ENCODE data around the gene GNG2.

The GNG2 gene

DNA sequence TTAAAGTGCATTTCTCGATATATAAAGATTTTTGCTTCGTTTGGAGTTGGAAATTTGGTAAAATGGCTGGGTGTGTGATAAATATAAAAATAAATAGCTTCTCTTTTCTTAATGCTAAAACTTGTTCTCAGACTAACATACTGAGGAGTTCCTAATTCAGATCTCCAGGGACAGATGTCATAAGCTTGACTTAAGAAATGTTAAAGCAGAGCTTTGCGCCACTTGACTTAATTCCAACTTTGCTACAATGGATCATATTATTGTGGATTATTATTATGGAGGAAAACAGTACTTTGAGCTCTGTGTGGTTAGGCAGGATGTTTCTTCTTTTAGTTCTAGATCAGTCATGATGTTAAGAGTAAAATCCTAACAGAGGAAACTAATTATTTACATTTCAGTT lies 33.8 kb downstream of the GNG2 start:
- no peak for DNase-seq (ENCODE audit: low read depth)

DNA sequence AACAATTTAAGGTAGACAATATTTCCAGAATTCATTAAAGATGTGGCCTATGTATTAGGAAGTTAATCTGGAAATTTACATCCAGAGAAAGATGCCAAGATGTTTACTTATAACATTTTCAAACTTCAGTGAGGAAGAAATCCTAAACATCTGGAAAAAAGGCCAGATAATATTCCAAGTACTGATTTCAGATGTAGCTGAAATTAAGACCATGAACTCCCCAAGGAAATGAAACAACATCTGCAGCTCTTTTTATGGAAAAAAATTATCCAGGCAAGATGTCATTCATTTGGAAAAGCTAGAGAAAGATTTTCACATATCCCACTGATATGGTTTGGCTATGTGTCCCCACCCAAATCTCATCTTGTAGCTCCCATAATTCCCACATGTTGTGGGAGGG lies 35.0 kb downstream of the GNG2 start:
- no peak for DNase-seq (ENCODE audit: low read depth)

DNA sequence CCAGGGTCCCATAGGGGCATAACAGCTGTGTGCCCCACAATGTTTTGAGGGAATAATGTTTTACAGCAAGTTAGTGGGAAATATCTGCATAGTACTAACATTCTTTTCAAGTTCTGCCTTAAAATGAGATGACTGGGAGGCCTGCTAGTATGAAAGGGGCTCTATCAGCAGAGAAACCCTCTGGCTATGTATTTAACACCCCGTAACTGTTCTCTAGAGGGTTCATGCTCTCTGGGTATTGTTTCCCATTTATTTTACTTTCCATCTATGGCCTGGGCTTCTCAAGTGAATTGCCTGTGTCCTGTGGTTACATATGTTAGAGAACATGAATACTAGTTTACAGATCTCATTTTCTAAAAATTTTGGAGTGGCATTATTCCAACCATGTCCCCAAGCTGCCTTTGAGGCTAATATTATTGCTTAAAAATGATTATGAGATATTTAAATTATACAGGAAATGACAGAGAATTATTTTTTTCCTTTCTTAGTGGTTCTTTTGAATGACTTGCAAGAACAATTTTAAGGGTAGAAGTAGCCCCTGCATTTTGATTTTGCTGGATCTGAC lies 37.5 kb downstream of the GNG2 start:
- no peak for DNase-seq (ENCODE audit: low read depth)

DNA sequence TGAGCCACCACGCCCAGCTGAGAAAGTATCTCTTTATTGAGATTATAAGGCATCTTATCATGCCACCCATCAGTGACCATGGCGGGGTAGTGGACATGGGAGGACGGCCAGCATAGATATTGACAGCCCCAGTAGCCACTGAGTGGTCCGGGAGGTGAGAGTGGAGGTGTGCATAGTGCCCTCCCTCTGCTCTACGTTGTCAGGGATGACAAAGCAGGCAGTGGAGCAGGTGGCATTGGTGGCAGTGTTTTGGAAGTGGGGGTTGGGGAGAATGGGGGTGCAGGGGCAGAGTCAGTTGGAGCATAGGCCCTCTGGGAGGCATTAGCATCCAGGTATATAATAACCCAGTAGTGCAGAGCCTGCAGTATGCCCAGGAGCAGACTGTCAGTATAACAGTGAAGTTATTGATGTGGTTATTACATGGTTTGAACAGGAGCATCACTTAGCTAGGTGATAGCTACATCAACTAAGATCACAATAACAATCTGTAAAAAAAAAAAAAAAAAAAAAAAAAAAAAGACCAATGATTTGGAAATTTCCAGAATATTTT lies 41.1 kb downstream of the GNG2 start:
- DNase-seq (ENCODE audit: low read depth): no peak

DNA sequence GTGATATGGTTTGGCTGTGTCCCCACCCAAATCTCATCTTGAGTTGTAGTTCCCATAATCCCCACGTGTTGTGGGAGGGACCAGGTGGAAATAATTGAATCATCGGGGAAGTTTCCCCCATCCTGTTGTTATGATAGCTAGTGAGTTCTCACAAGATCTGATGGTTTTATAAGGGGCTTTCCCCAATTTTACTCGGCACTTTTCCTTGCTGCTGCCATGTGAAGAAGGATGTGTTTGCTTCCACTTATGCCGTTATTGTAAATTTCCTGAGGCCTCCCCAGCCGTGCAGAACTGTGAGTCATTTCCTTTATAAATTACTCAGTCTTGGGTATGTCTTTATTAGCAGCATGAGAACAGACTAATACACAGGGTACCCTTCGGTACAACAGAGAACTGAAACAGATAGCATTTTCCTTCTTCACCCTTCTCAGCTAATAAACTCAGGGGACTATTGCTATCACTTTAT lies 45.3 kb downstream of the GNG2 start:
- peak; percentile 63 for DNase-seq (ENCODE audit: low read depth)

DNA sequence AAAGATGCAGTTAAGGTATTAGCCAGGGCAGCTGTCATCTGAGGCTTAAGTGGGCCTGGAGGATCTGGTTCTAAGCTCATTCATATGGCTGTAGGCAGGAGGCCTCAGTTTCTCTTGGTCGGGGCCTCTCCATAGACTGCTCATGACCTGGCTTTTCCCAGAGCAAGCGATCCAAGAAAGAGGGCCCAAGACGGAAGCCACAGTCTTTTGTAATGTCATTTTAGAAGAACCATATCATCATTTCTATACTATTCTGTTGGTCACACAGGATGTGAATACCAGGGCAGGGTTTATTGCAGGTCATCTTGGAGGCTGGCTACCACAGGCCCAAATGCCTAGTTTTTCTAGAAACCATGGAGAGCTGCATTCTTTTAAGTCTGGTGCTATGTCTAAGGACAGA lies 47.7 kb downstream of the GNG2 start:
- DNase-seq (ENCODE audit: low read depth): no peak

DNA sequence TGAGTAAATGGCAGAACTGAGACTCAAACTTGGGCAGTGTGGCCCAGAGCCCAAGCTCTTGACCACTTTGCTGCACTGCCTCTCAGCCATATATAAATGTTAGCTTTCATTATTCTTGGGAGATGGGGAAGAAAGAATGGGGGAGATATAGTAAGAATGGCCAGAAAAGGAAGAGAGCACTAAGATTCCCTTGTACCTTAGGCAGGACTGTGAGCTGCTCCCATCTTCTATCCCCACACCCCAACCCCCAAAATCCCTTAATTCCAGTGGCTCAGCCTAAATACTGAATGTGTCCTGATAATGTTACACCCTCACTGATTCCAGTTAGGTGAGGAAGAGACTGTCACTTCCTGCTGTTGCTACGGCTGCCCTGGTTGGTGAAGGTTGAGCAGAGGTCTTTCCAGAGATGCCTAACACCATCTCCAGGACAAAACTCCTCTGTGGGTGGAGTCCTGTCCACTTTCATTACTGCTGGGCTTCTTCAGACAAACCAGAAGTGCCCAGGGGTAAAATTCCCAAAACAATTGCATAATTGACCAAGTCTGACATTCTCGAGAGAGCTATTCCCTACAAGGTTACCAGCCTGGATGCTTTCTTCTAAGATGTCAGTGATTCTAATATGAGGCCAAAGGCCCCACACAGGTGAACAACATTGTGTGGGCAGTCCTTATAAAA lies 51.8 kb downstream of the GNG2 start:
- no peak for DNase-seq (ENCODE audit: low read depth)

DNA sequence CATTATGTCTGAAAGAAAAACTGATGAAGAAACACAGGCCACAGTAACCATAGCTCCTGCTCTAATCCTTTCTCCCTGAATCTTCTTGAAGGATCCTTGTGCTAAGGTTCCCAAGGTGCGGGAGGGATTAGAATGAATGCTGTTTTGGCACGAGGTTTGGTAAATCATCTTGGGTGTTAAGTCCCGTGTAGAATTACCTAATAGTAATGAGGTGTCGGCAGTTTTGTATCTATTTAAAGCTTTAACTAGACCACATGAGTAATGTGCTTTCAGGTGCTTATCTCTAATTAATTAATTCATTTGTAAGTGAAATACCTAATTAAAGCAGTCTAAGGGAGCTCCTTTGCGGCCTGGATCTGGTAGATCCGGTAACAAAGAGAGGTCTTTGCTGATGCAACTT lies 53.9 kb downstream of the GNG2 start:
- no peak for DNase-seq (ENCODE audit: low read depth)

DNA sequence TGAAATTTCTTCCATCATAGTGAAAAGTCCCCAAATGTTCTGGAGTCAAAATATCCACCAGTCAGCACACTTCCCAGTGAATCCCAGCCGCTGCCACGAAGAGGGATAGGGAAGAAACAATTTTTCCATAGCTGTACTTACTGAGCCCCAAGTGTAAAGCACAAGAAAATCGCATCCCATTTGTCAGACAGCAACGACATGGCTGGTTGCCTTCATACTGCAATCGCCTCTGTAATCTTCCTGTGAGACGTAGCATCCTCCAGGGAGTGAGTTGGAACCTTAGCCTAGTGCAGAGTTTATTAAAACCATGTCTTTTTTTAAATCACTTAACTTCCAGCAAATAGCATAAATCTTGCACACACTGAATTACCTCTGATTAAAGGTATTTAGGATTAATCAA lies 56.8 kb downstream of the GNG2 start:
- DNase-seq (ENCODE audit: low read depth): no peak

DNA sequence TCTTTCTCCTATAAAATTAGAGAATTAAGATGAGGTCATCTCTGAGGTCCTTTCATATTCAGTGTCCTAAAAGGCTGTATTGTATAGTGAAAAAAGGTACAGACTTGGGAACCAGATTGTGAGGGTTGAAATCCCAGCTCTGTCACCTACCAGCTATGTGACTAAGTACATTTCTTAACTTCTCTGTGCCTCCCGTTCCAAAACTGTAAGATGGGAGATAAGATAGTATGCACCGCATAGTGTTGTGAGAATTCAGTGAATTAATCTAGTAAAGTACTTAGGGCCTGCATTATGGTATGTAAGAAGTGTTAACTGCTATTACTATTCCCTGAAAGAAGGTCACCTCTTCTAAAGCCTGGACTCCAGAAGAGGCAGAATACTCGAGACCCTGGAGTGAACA lies 60.6 kb downstream of the GNG2 start:
- DNase-seq (ENCODE audit: low read depth): no peak

DNA sequence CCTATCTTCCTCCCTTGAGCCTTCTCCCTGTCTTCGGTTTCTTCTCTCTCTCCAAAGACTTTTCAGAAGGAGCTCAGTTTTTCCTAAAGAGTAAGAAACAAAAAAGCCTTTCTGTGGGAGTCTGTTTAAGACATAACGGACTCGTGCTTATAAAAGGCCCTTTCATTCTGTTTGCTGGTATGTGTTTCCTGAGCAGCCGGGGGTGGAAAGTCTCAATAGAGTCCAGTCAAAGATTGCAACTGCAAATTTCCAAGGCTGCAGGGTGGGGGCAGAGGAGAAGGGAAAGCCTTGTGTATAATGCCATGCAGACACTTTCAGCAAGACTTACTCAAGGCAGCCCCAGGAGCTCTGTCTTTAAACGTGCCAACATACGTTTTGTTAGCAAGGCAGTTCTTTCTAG lies 62.2 kb downstream of the GNG2 start:
- no peak for DNase-seq (ENCODE audit: low read depth)

DNA sequence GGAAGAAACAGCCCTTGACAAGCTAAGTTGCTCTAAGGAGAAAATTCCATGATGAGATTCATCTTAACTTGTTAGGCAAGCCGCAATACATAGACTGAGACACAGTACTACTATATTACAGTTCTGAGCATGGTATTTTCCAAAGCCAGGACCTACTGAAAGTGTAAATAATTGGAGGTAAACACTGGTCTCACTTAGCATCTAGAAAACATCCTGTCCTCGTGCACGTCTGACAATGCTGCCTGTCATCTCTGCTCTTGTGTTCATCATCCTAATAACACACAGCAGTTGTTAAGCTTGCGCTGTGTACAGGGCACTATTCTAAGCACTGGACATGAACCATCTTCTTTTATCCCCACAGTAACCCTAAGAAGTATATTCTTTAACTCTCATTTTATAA lies 64.2 kb downstream of the GNG2 start:
- no peak for DNase-seq (ENCODE audit: low read depth)

DNA sequence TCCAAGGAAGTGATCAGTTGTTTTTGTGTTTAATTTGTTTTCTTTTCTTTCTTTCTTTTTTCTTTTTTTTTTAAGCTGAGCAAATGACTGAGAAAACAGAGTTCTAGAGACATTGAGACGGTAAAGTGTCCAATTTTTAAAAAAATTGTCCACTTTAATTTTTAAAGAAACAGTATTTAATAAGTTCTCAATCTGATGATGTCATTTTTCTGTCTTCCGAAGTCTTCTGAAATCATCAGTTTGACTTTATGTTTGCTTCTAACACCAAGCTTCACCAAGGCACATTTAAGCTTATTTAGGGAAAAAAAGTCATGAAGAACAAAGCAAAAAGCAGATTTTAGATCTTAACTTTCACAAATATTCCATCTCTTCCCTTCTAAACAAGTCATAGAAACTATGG lies 65.6 kb downstream of the GNG2 start:
- DNase-seq (ENCODE audit: low read depth): no peak

DNA sequence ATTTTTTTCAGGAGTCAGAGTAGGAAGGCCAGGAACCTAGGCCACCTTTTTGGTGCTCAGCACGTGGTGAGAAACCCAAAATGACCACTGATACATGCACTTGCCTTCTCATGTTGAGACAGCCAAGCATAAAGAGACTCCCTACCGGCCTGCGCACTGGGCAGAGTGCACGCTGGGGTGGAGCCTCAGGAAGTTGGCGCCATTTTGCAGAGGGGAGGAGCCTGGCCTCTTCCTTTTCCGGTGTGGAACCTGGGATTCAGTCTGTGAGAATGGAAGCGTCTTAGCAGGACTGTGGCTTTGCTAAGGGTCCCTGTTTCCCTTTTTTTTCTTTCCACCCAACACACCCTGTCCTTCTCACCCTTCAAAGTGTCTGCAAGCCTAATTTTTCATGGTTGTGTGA lies 66.0 kb downstream of the GNG2 start:
- no peak for DNase-seq (ENCODE audit: low read depth)

DNA sequence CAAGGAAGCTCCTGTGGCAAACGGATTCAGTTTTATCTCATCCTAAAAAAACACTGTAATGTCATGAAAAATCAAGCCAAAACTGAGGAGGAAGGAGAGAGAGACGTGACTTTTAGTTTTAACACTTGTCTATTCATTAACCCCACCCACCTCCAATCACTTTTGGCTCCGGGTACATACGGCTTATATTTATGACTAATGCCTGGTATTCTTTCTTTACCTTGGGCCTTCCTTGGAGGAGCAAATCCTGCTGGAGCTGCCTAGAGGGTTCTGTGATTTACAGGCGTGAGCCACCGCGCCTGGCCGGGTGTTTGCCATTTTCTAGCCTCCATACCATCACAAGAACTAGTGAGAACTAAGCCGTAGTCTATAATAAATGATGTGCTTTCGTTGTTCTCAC lies 68.2 kb downstream of the GNG2 start:
- no peak for DNase-seq (ENCODE audit: low read depth)

DNA sequence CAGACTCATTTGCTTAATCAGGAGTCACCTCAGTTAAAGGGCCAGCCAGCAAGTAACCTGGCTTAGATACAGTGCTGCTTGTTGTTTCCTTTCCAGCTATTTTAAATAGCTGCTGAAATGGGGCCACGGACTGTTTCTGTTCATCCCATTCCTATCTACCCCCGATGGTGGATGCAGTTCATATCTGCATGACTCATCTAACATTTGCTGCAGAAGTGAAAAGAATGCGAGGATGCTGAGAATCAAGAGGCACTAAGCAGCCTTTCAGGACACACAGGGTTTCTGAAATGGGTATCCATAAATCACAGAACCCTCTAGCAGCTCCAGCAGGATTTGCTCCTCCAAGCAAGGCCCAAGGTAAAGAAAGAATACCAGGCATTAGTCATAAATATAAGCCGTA lies 68.8 kb downstream of the GNG2 start:
- no peak for DNase-seq (ENCODE audit: low read depth)

DNA sequence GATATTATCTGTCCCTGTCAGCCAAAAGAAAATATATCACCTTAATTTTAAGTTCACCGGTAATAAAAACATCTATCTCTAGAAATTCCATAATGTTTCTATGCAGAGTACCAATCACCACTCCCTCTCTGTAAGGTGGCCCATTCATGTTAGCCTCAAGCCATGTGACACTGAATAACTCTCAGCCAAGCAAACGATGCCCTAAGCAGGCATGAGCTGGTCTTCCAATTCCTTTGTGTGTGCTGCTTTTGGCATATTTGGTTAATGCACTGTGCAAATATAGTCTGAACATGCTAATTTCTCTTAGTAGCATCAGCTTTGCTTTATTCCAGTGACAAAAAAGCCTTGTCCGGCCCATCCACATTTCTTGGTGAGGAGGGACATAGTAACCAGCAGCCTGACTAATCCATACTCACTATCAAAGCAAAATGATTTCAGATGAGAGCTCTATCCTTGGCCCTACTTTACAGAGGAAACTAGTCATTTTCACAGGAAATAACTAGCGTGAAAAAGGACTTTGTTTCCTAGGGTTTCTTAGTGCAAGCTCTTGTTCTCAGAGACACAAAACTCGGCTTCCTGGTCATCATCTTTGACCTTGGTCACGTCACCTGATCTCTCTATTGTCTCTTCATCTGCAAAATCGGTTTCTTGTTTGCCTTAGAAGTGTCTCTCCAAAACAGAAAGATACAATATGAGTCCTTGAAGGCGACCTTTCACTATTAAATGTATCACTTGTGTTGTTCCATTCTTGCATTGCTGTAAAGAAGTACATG lies 69.7 kb downstream of the GNG2 start:
- no peak for DNase-seq (ENCODE audit: low read depth)

DNA sequence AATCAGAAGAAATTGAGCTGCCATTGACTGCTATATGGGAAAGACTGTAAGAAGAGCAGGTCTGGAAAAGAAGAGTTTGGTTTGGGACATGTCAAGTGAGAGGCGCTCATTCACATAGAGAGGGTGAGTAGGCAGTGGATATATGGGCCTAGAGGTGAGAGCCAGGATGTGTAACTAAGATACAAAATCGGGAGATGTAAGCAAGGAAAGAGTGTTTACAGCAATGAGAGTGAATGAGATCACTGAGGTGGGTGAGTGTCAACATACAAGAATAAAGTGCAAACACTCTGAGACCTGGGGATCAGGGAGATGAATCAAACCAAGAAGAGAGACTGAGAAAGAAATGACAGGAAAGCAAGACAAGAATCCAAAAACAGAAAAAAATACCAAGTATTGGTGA lies 70.9 kb downstream of the GNG2 start:
- DNase-seq (ENCODE audit: low read depth): no peak

DNA sequence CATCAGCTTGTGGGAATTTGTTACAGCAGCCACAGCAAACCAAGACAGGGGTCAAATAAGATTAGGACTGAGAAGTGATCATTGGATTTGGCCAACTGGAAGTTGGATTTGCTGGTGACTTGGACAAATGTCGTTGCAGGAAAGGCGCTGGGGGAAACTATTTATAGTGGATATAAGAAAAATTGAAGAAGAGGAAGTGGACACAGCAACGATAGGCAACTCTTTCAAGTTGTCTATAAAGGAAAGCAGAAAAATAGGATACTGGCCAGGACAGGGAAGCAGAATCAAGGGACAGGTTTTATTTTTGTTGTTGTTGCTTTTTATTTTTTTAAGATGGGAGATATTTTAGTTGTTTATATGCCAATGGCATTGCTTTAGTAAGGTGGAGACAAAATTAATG lies 72.8 kb downstream of the GNG2 start:
- no peak for DNase-seq (ENCODE audit: low read depth)

DNA sequence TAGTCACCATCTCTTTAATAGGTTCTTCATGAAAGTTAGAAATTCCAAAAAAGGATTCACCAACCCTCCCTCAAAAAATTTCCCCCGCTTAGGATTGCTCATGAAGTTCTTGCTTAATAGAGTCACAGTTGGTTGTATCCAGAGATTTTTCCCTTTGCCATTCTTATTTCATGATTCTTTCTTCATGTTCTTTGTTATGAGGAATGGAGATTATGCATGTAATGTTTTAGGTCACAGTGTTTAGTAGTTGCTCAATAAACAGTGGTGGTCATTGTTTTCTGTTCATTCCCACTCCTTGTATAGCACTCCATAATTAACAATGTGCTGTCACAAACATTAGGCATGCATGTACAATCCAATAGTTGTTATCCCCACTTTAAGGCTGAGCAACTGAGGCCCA lies 77.7 kb downstream of the GNG2 start:
- no peak for DNase-seq (ENCODE audit: low read depth)

DNA sequence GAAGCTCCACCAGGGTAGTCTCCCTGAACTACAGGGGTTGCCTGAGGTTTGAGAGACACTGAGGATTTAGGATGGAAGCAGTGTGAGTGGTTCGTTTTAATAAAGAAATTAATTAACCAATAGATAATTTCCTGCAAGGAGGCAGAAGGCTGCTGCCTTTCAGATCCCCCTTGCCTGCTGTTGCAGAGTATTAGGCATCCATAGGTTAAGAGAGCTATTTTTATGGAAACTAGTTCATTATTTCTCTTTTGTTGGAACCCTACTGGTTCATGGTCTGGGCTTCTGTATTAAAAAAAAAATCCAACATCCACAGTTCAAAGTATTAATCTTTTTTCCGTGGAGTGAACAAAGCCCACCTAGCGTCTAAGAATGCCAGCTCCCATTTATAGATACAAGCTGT lies 78.4 kb downstream of the GNG2 start:
- no peak for DNase-seq (ENCODE audit: low read depth)

DNA sequence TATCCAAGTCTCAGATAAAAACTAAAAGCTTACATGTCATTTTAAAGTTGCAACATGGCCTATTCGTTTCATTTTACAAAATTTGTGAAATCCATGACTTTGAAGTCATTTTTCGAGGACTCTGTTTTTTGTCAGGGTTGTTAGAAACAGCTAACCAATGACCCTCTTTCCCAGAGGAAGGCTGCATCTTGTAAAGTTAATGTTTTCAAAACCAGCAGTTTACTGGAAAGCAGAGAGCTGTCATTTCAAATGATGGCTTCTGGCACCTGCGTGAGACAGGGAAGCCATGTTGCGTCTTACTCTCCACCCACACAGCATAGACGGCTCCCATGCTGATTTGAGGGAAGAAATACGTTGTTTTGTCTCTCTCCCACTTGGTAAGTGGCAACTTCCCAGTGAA lies 78.8 kb downstream of the GNG2 start:
- DNase-seq (ENCODE audit: low read depth): no peak

DNA sequence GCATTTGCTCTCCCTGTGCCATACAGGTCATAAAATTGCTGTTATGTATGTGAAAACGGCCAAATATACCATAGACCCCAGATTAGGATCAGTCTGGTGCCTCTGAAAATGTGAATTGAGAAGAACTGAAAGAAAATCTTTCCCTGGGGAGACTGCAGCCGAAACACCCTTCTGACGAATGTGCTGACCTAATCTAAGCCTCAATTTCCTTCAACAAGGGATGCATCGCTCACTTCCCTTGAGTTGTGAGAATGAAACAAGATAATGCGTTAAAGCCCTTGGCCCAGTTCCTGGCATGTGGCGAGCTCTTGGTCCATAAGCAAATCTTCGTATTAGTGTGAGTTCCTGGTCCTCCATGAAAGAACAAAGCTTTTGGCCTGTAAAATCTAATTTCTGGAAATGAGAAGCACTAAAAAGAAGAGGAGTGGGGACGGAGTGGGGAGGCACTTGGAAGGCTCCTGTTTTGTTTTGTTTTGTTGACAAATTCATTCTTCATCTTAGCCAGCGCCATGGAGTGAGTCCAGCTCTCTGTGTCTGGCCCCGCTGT lies 79.4 kb downstream of the GNG2 start:
- DNase-seq (ENCODE audit: low read depth): no peak
